Measurements from ENCODE around the gene PAFAH1B1.
"Not testable (repeated sequence)": the region's sequence is repeated elsewhere in the genome, so short reads cannot be mapped to it uniquely, and the experiment has no call there.

The PAFAH1B1 gene

GRCh38 chr17:2594722-2595599 is 1.5 kb downstream of the PAFAH1B1 start:
- DNase-seq: no peak

DNA sequence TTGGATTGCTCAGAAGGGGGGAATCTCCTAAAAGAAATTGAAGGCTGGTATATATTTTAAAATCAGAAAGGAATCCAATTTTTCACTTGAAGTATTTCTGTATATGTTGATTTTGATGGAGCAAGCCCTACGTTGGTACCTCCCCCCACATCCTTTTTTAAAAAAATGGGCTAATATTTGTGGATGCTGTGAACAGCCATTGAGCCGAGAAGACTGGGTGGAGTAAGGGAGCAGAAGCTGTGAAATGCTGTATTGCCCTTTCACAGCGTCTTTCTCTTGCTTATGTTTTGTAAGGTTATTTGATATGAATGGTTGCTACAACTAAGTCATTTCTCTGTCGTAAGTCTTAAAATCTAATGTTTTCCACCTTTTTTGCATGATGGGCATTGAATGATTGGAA is 2.3 kb downstream of the PAFAH1B1 start:
- DNase-seq: no peak

GRCh38 chr17:2598166-2598565 is 4.7 kb downstream of the PAFAH1B1 start:
- no peak for DNase-seq

- no peak for DNase-seq
These were observed 9.2 kb downstream of the PAFAH1B1 start for GRCh38 chr17:2602597-2603017.

GRCh38 chr17:2608350-2608913 is 15.0 kb downstream of the PAFAH1B1 start:
- no peak for DNase-seq

DNA sequence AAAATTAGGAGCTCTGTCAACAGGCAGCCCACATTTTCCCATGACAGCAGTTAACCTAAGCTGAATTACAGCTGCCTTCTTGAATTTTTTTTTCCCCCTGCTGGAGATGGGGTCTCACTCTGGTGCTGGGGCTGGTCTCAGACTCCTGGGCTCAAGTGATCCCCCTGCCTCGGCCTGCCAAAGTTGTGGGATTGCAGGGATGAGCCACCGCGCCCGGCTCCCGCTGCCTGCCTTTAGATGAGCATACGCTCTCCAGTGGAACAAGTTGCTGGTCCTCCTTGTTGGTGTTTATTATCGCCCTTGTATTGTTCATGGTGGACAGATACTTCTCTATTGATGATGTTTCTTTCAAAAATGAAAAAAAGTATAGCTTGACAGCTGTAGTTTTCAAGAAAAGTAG is 15.6 kb downstream of the PAFAH1B1 start:
- no peak for DNase-seq

GRCh38 chr17:2610195-2611175 is 17.0 kb downstream of the PAFAH1B1 start:
- DNase-seq: no peak

- DNase-seq: no peak
These were observed 18.2 kb downstream of the PAFAH1B1 start for GRCh38 chr17:2611627-2612026.

- no peak for DNase-seq
These were observed 19.2 kb downstream of the PAFAH1B1 start for GRCh38 chr17:2612630-2613029.

DNA sequence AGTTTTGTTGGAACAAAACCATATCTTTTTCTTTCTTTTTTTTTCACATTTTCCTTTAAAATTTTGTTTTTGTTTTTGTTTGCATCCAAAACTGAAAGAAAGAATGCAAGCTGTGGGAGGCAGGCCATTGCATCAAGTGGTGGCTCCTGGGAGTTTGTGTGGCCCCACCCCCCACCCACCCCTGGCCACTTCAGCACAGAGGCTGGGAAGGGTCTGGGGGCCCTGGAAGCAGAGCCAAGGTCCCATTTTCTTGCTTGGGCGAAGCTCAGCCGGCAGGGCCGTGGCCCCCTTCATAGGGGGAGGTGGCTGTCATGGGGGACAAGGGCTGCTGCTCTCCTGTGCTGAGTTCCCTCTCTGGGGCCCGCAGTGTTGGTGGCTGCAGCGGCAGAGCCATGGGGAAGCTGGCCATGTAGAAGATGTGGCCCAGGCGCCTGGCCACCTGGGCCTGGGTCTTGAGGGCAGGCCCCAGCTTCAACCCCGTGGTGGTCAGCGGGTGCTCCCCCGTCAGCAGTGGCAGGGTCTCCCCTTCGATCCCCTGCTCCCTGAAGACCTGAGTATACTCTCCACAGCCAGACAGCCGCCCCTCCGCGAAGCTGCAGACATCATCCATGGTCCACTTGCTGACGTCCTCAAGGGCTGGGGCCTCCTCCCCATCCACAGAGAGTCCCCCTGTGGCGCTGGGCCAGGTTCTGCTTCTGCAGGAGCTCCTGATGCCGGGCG is 19.8 kb downstream of the PAFAH1B1 start:
- no peak for DNase-seq

DNA sequence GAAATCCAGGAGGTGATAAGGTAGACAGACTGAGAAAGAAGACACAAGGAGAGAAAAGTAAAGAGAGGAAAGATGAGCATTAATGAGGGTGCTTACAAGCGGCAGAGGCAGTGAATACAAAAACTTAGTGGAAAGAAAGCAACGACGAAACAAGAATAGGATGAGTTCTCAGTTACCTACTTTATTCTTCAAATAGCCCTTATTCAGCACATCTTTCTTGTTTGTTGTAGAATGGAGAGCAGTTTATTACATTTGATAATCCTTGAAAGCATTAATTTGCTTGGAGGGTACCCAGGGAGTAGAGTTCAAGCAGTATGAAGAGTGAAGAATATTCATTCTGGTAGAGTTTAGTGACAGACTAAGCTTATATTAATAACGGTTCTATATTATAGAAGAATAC is 22.4 kb downstream of the PAFAH1B1 start:
- no peak for DNase-seq

GRCh38 chr17:2621241-2621640 is 27.8 kb downstream of the PAFAH1B1 start:
- no peak for DNase-seq

GRCh38 chr17:2621951-2622405 is 28.5 kb downstream of the PAFAH1B1 start:
- not testable (repeated sequence) for DNase-seq

- not testable (repeated sequence) for DNase-seq
These were observed 29.4 kb downstream of the PAFAH1B1 start for GRCh38 chr17:2622721-2623301.

GRCh38 chr17:2624292-2624731 is 30.9 kb downstream of the PAFAH1B1 start:
- no peak for DNase-seq

GRCh38 chr17:2626626-2627219 is 33.3 kb downstream of the PAFAH1B1 start:
- not testable (repeated sequence) for DNase-seq

DNA sequence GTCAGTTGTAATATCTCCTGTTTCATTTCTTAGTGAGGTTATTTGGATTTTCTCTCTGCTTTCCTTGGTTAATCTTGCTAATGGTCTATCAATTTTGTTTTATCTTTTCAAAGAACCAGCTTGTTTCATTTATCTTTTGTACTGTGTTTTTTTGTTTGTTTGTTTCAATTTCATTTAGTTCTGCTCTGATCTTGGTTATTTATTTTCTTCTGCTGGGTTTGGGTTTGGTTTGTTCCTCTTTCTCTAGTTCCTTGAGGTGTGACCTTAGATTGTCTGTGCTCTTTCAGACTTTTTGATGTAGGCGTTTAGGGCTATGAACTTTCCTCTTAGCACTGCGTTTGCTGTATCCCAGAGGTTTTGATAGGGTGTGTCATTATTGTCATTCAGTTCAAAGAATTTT is 35.5 kb downstream of the PAFAH1B1 start:
- not testable (repeated sequence) for DNase-seq

DNA sequence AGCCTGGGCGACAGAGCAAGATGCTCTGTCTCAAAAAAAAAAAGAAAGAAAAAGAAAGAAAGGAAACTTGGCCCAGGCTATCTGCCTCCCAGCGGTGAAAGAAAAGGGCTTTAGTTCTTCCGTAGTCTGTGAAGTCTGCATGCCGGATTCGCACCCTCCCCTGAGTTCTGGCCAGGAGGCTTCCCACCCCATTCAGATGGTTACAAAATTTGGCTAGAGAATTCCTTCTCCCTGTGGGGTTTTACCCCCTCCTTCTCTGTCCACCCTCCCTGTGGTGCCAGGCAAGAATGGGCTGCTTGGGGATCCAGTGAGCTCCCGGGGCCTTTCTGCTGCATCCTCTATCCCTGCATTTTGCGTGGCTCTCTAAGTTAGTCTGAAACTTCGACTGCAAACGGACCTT is 37.8 kb downstream of the PAFAH1B1 start:
- DNase-seq: no peak

GRCh38 chr17:2634361-2634960 is 41.0 kb downstream of the PAFAH1B1 start:
- no peak for DNase-seq

DNA sequence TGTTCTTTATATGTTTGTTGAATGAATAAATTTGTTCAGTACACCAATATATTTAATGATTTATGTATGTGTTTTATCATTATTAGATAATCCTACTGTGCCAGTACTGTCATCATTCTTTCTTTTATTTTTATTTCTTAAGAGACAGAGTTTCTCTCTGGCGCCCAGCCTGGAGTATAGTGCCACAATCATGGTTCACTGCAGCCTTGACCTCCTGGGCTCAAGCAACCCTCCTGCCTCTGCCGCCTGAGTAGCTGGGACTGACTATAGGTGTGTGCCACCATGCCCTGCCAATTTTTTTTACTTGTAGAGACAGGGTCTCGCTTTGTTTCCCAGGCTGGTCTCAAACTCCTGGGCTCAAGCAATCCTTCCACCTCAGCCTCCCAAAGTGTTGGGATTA is 41.8 kb downstream of the PAFAH1B1 start:
- no peak for DNase-seq

DNA sequence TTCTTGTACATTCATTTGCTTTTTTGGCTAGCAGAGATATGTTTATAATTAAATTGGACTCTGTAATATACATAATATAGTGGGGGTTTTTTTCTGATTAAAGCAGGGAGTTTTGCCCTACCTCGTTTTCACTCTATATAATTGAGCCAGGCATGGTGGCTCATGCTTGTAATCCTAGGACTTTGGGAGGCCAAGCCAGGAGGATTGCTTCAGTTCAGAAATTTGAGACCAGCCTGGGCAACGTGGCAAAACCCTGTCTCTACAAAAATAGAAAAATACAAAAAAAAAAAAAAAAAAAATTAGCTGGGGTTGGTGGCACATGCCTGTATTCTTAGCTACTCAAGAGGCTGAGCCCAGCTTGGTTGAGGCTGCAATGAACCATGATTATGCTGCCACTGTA is 42.2 kb downstream of the PAFAH1B1 start:
- DNase-seq: no peak

All from CD4-positive, alpha-beta T cell treated with Interleukin-15 for 1 hour (primary cell).